Measurements from ENCODE around the gene ZBTB37. TPM values are rescaled to one million over a fixed set of nuclear protein-coding genes. Genes with fewer than 3 reads are reported as not detected.

Gene ZBTB37
- total RNA-seq, 1 experiment from 2014 or later = 12.0 TPM

- Histone ChIP-seq H3K9me3 (ENCODE audit: control insufficient read depth, low read depth, low read length) (no peaks in the 10 kb centered on the region), H3K4ac (ENCODE audit: low read depth, low read length) (no peak overlapping the region), H2BK20ac (ENCODE audit: low read depth, low read length, poor library complexity, severe bottlenecking) (no peak overlapping the region), H4K20me1 (ENCODE audit: control insufficient read depth, insufficient read depth, insufficient read length) (no peaks in the 10 kb centered on the region), H3K27me3 (ENCODE audit: insufficient read depth, low read length) (no peaks in the 10 kb centered on the region), H3K27ac (ENCODE audit: insufficient read length, low read depth, low read length) (no peak overlapping the region), H3K18ac (ENCODE audit: insufficient read length, low read depth, low read length) (no peak overlapping the region), H3K4me1 (ENCODE audit: insufficient read depth, low read length) (peaks cover 6% of the 10 kb centered on the region; the same call in 1 of the 2 replicates), H4K8ac (replicated peaks; ENCODE audit: insufficient read length, low read depth, low read length) (no peak overlapping the region), H3K56ac (ENCODE audit: insufficient read length, low read depth, low read length) (no peak overlapping the region), H3K23me2 (ENCODE audit: insufficient read length, low read depth, low read length, poor library complexity, severe bottlenecking) (no peaks in the 10 kb centered on the region), H2BK120ac (ENCODE audit: low read depth, low read length, poor library complexity, severe bottlenecking) (no peak overlapping the region), H3K79me1 (ENCODE audit: insufficient read depth, low read depth, low read length, poor library complexity, severe bottlenecking) (no peaks in the 10 kb centered on the region), H3K79me2 (ENCODE audit: insufficient read depth, low read length) (no peaks in the 10 kb centered on the region; the same call in 1 of the 2 replicates), H4K5ac (ENCODE audit: insufficient read length, low read depth, low read length) (no peak overlapping the region), H2BK5ac (ENCODE audit: insufficient read length, low read length) (no peak overlapping the region), H2BK12ac (ENCODE audit: insufficient read length, low read depth, low read length) (no peak overlapping the region), H3K4me2 (ENCODE audit: insufficient read depth, insufficient read length, low read length) (no peak overlapping the region), H3K14ac (ENCODE audit: insufficient read depth, low read length) (no peak overlapping the region), H2BK15ac (ENCODE audit: low read depth, low read length) (no peak overlapping the region), H3K23ac (ENCODE audit: insufficient read length, low read depth, low read length) (no peak overlapping the region), H3T11ph (ENCODE audit: low read length) (no peak overlapping the region), H4K91ac (ENCODE audit: insufficient read length, low read depth, low read length) (no peak overlapping the region), H2AFZ (ENCODE audit: low read length) (no peak overlapping the region), H3K9ac (ENCODE audit: extremely low read depth, insufficient read length, low read length) (no peak overlapping the region), H2AK5ac (ENCODE audit: insufficient read length, low read length) (no peak overlapping the region)
- WGBS (ENCODE audit: extremely low coverage, insufficient read length, low lambda C conversion rate) = no CpG with 5 or more reads among the region's 2 CpGs
- Mint-ChIP-seq H3K4me1 (peaks cover 16 to 20% of the 10 kb centered on the region in 2 experiments), H3K9me3 (no peaks in the 10 kb centered on the region), H3K27ac (no peak overlapping the region; a peak in 1 of 7 replicates), H3K4me3 (no peak overlapping the region), H3K36me3 (ENCODE audit: insufficient read depth in 1 of 3, low read depth in 3 of 3) (peaks cover 10 to 19% (median 13%) of the 10 kb centered on the region in 3 experiments; a peak in 6 of 7 replicates), H3K27me3 (ENCODE audit: low read depth) (no peaks in the 10 kb centered on the region)
- no peak for TF ChIP-seq CTCF (conservative IDR thresholded peaks at IDR 0.05)
- DNase-seq = no peak
Observed at GRCh38 chr1:173889885-173890284, 21.7 kb downstream of the ZBTB37 start.
